GM12874 (cell line): ENCODE results near the gene MBNL2.

Experiments used
- CTCF ChIP-seq: IDR thresholded peaks from 2 replicates; pipeline ENCODE4 v1.5.1; 2011; ENCODE audit warnings: low read depth, mild to moderate bottlenecking, control low read depth, low read length, moderate library complexity; ENCODE audit not compliant: insufficient read depth

Gene MBNL2

GRCh38 chr13:97434397-97435201, 212.5 kb downstream of the MBNL2 start:
- no peak for TF ChIP-seq CTCF

GRCh38 chr13:97435323-97435722, 213.2 kb downstream of the MBNL2 start:
- no peak for TF ChIP-seq CTCF

GRCh38 chr13:97435794-97436193, 213.7 kb downstream of the MBNL2 start:
- TF ChIP-seq CTCF = no peak

GRCh38 chr13:97436845-97437244, 214.7 kb downstream of the MBNL2 start:
- no peak for TF ChIP-seq CTCF

GRCh38 chr13:97437729-97438128, 215.6 kb downstream of the MBNL2 start:
- TF ChIP-seq CTCF = no peak

GRCh38 chr13:97438856-97439595, 216.9 kb downstream of the MBNL2 start:
- TF ChIP-seq CTCF = no peak

- TF ChIP-seq CTCF = no peak
Observed at GRCh38 chr13:97440598-97441170, 218.6 kb downstream of the MBNL2 start.
